Naive thymus-derived CD4-positive, alpha-beta T cell (primary cell): ENCODE results near the gene KRT5. TPM values are rescaled to one million over a fixed set of nuclear protein-coding genes. Genes with fewer than 3 reads are reported as not detected.

Experiments
- ATAC-seq: fragments of 150-1000 bp; cut with Tn5 transposase; 2 replicates; pipeline ENCODE4 v1.10.0; 2021; ENCODE audit warnings: mild to moderate bottlenecking, moderate library complexity
- CTCF ChIA-PET: fragments of 350-600 bp; sonication (Branson Sonifier 250); formaldehyde crosslinking; loops from one replicate; lab custom pipeline; 2021; ENCODE audit warnings: antibody characterized with exemption; lab: Charles Lee
- POLR2A ChIA-PET: fragments of 350-600 bp; sonication (Branson Sonifier 250); formaldehyde crosslinking; loops from one replicate; lab custom pipeline; 2021; ENCODE audit warnings: antibody characterized with exemption, inconsistent platforms; lab: Charles Lee
- DNase-seq, 9 donors: peaks; one replicate each; pipeline versions ENCODE4 v3.0.0 to v3.0.0-alpha.2; 2020 to 2022; ENCODE audit warnings: mixed read lengths in 1 of 9
- H3K27ac ChIP-seq: one replicate; pipeline ENCODE4 v1.7.0; 2013; ENCODE audit warnings: mild to moderate bottlenecking, low read depth, low read length, moderate library complexity
- H3K27me3 ChIP-seq, 2 donors: one replicate each; pipeline ENCODE4 v1.7.0; 2013; ENCODE audit warnings: low read length in 2 of 2, mild to moderate bottlenecking in 2 of 2, moderate library complexity in 2 of 2; ENCODE audit not compliant: control insufficient read depth in 2 of 2, insufficient read depth in 2 of 2
- H3K36me3 ChIP-seq, 3 experiments: 1 replicate in 2 of 3; 2 replicates in 1 of 3; pipeline ENCODE4 v1.7.0; 2013; ENCODE audit warnings: low read length in 3 of 3, mild to moderate bottlenecking in 3 of 3, moderate library complexity in 1 of 3; ENCODE audit not compliant: insufficient read depth in 3 of 3, control insufficient read depth in 2 of 3
- H3K4me1 ChIP-seq, 2 donors: one replicate each; pipeline ENCODE4 v1.7.0; 2013; ENCODE audit warnings: low read length in 2 of 2, mild to moderate bottlenecking in 2 of 2, moderate library complexity in 1 of 2; ENCODE audit not compliant: control insufficient read depth in 2 of 2, insufficient read depth in 2 of 2
- H3K4me3 ChIP-seq: 2 replicates; pipeline ENCODE4 v1.7.0; 2013; ENCODE audit warnings: mild to moderate bottlenecking, low read length
- H3K9me3 ChIP-seq, 3 experiments: 1 replicate in 2 of 3; 2 replicates in 1 of 3; pipeline ENCODE4 v1.7.0; 2013; ENCODE audit warnings: low read length in 3 of 3; ENCODE audit not compliant: control insufficient read depth in 2 of 3
- H3K27ac Mint-ChIP-seq, 9 donors: one replicate each; pipeline ENCODE4 v1.8.0; 2020 to 2022; ENCODE audit warnings: mixed read lengths in 9 of 9, mild to moderate bottlenecking in 8 of 9, moderate library complexity in 5 of 9, inconsistent platforms in 2 of 9
- H3K27me3 Mint-ChIP-seq, 5 donors: one replicate each; pipeline ENCODE4 v1.8.0; 2021 to 2022; ENCODE audit warnings: mixed read lengths in 5 of 5, mild to moderate bottlenecking in 1 of 5
- H3K36me3 Mint-ChIP-seq, 5 donors: one replicate each; pipeline ENCODE4 v1.8.0; 2020 to 2022; ENCODE audit warnings: mixed read lengths in 5 of 5, mild to moderate bottlenecking in 3 of 5, inconsistent platforms in 1 of 5
- H3K4me1 Mint-ChIP-seq, 7 donors: one replicate each; pipeline ENCODE4 v1.8.0; 2020 to 2022; ENCODE audit warnings: mixed read lengths in 7 of 7, mild to moderate bottlenecking in 3 of 7, inconsistent platforms in 1 of 7
- H3K4me3 Mint-ChIP-seq, 10 donors: one replicate each; pipeline ENCODE4 v1.8.0; 2020 to 2022; ENCODE audit warnings: mild to moderate bottlenecking in 10 of 10, mixed read lengths in 10 of 10, moderate library complexity in 6 of 10, inconsistent platforms in 2 of 10
- H3K9me3 Mint-ChIP-seq, 11 donors: one replicate each; pipeline ENCODE4 v1.8.0; 2020 to 2022; ENCODE audit warnings: mixed read lengths in 11 of 11, mild to moderate bottlenecking in 4 of 11, inconsistent platforms in 1 of 11, moderate library complexity in 1 of 11
- intact Hi-C, 2 donors: fragments of 100-400 bp; cut with micrococcal nuclease; formaldehyde crosslinking; loops; one replicate each; pipeline ENCODE4 v1.15.1; 2023
- polyA plus RNA-seq, 2 donors: library from polyadenylated mRNA; unstranded; fragments of 300-500 nt; fragmentation: Illumina TruSeq; gene quantifications; one replicate each; pipeline ENCODE4 v1.2.3, GENCODE V29; 2021
- total RNA-seq, 6 experiments: library from RNA in 5 of 6; stranded (reverse) in 5 of 6; gene quantifications; 1 replicate in 5 of 6; 2 replicates in 1 of 6; pipeline ENCODE4 v1.2.3 and lab custom pipeline; 2021 to 2026

KRT5 gene
- total and polyA plus RNA-seq, 7 experiments from 2014 or later: 0.24 TPM; not detected in 6

DNA sequence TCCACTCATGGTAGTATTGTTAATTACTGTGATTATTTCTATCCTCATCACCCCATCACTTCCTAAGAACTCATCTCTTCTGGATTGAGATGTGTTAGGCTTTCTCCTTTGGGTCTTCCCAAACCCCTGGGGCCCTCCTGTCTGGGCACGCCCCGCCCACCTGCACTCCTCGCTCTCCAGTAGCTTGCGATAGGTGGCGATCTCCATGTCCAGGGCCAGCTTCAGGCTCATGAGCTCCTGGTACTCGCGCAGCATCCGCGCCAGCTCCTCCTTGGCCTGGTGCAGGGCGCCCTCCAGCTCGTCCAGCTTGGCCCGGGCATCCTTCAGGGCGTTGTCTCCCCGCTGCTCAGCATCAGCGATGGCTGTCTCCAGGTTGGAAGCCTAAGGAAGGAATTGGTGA, 25.9 kb upstream of the KRT5 start:
- H3K27me3 ChIP-seq: no peaks in the 10 kb centered on the region
- ChIA-PET POLR2A (no interaction called here), CTCF (interaction anchor here (0.8 to 1.0 kb wide), 2 partner anchors 38 to 333 kb away, joined by 3 read pairs; no protein-coding TSS in a partner anchor)
- no peak overlapping the region for H3K27ac Mint-ChIP-seq
- ATAC-seq (no peak), DNase-seq (no peak)
- peaks cover 0 to 7% (median 0%) of the 10 kb centered on the region in 7 donors for H3K4me1 Mint-ChIP-seq
- H3K4me1 ChIP-seq: no peaks in the 10 kb centered on the region
- H3K27ac ChIP-seq: no peak overlapping the region
- no peak overlapping the region for H3K4me3 Mint-ChIP-seq
- no peaks in the 10 kb centered on the region for H3K36me3 Mint-ChIP-seq
- H3K9me3 Mint-ChIP-seq: peaks cover 0 to 1% (median 0%) of the 10 kb centered on the region in 11 donors
- H3K4me3 ChIP-seq: no peak overlapping the region
- H3K27me3 Mint-ChIP-seq: peaks cover 0 to 13% (median 0%) of the 10 kb centered on the region in 5 donors
- H3K36me3 ChIP-seq: no peaks in the 10 kb centered on the region
- no peaks in the 10 kb centered on the region for H3K9me3 ChIP-seq
- intact Hi-C loops: no loop called here

DNA sequence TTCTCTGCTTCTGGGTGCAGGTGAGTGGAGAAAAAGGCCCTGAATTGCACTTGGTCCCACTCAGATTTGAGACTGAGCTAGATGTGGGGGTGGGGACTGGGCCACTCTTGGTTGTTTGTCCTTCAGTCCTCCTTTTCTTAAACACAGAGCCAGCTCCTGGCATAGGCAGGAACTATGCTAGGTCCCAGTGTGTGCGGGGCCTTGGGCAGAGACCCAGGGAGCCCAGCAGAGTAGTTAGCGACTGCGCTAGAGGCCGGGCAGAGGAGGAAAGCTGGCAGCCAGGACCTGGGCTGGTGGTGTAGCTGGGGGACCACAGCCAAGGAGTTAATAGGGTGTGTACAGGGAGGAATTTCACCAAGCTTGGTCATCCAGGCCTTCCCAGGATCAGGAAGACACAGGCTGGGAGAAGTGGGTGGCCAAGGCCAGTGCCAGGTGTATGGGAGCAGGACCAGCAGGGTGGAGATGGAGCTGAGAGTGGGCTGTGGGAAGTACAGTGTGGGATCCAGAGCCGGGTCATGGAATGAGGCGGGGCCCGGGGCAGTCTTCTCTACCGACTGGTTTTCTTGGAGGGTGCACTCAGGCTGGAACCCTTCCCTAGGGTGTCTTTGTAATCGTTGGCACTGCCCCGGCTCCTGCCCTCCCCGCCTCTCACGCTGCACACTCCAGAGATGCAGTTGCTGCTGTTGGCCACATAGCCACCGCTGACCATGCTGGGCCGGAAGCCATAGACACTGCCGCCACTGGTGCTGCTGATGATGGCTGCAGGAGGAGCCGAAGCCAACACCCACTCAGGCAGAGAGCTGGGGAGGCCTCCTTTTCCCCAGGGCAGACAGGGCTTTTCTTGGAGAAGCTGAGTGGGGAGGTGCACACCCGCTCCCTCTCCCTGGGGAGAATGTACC, 24.0 kb upstream of the KRT5 start:
- no peak overlapping the region for H3K4me3 ChIP-seq
- H3K4me1 Mint-ChIP-seq: peaks cover 0 to 7% (median 0%) of the 10 kb centered on the region in 7 donors
- peaks cover 0 to 9% (median 0%) of the 10 kb centered on the region in 5 donors for H3K27me3 Mint-ChIP-seq
- no peak overlapping the region for H3K4me3 Mint-ChIP-seq
- H3K27ac Mint-ChIP-seq: no peak overlapping the region
- no peaks in the 10 kb centered on the region for H3K9me3 ChIP-seq
- no peak overlapping the region for H3K27ac ChIP-seq
- ChIA-PET POLR2A (no interaction called here), CTCF (no interaction called here)
- ATAC-seq (no peak), DNase-seq (no peak)
- H3K36me3 Mint-ChIP-seq: no peaks in the 10 kb centered on the region
- no peaks in the 10 kb centered on the region for H3K27me3 ChIP-seq
- intact Hi-C loops: no loop called here
- no peaks in the 10 kb centered on the region for H3K36me3 ChIP-seq
- peaks cover 0 to 1% (median 0%) of the 10 kb centered on the region in 11 donors for H3K9me3 Mint-ChIP-seq
- no peaks in the 10 kb centered on the region for H3K4me1 ChIP-seq

- Mint-ChIP-seq H3K27me3 (peaks cover 0 to 7% (median 0%) of the 10 kb centered on the region in 5 donors), H3K27ac (peak overlapping the region in 1 of 9 donors; percentile 10), H3K9me3 (peaks cover 0 to 1% (median 0%) of the 10 kb centered on the region in 11 donors), H3K4me1 (peaks cover 0 to 7% (median 0%) of the 10 kb centered on the region in 7 donors), H3K4me3 (peak overlapping the region in 1 of 10 donors; percentile 0), H3K36me3 (no peaks in the 10 kb centered on the region)
- H3K36me3 ChIP-seq: no peaks in the 10 kb centered on the region
- H3K9me3 ChIP-seq: no peaks in the 10 kb centered on the region
- ChIA-PET POLR2A (no interaction called here), CTCF (no interaction called here)
- intact Hi-C loops: loop anchor here in 1 of 2 donors (1.0 kb wide), 2 partner anchors 327 to 336 kb away; no protein-coding TSS in a partner anchor
- no peak overlapping the region for H3K27ac ChIP-seq
- DNase-seq: no peak
- H3K4me3 ChIP-seq: no peak overlapping the region
- H3K27me3 ChIP-seq: no peaks in the 10 kb centered on the region
- ATAC-seq: no peak
- no peaks in the 10 kb centered on the region for H3K4me1 ChIP-seq
Measured at GRCh38 chr12:52542785-52543318, 22.7 kb upstream of the KRT5 start.

DNA sequence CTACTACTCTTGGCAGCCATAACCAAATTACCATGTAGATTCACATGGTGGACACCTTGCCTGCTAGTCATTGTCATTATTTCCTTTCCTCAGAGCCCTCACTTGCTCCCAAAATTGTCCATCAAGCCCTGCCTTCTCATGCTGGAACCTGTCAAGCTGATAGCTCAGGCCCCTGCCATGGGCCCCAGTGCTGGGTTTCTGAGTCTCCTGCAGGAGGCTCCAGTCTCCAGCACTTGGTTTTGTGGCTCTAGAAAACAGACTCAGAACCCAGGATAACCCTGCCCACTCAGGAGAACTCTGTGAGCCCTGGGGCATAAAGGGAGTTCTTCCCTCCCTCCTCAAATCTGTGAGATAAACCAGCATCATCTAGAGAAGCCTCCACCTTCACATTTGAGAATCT, 22.0 kb upstream of the KRT5 start:
- Histone ChIP-seq H3K36me3 (no peaks in the 10 kb centered on the region), H3K4me3 (no peak overlapping the region), H3K9me3 (no peaks in the 10 kb centered on the region), H3K27ac (no peak overlapping the region), H3K4me1 (no peaks in the 10 kb centered on the region), H3K27me3 (no peaks in the 10 kb centered on the region)
- peaks cover 0 to 1% (median 0%) of the 10 kb centered on the region in 11 donors for H3K9me3 Mint-ChIP-seq
- H3K27ac Mint-ChIP-seq: no peak overlapping the region
- H3K4me3 Mint-ChIP-seq: no peak overlapping the region
- CTCF ChIA-PET: no interaction called here
- no peak for ATAC-seq
- H3K4me1 Mint-ChIP-seq: peaks cover 0 to 7% (median 0%) of the 10 kb centered on the region in 7 donors
- POLR2A ChIA-PET: no interaction called here
- intact Hi-C loops: loop anchor here in 1 of 2 donors (1.0 kb wide), 2 partner anchors 328 to 337 kb away; no protein-coding TSS in a partner anchor
- peaks cover 0 to 8% (median 0%) of the 10 kb centered on the region in 5 donors for H3K27me3 Mint-ChIP-seq
- no peaks in the 10 kb centered on the region for H3K36me3 Mint-ChIP-seq
- DNase-seq: no peak

DNA sequence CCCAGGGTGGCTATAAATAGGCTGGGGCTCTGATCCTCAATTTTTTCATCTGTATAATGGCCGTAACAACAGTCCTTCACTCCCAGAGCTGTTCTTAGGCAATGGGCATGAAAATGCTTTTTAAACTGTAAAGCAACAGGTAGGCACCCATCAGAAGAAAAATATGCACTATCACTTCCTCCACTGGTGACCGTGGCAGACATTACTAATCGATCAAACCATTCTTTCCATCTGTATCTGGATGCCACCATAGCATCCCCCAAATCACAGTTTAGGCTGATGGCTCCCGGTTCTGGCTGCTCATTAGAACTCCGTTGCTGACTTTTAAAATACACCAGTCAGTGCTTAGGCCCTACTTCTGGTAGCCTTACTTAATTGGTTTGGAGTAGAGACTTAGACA, 21.5 kb upstream of the KRT5 start:
- Histone ChIP-seq H3K36me3 (no peaks in the 10 kb centered on the region), H3K9me3 (no peaks in the 10 kb centered on the region), H3K27ac (no peak overlapping the region), H3K27me3 (no peaks in the 10 kb centered on the region), H3K4me3 (no peak overlapping the region), H3K4me1 (no peaks in the 10 kb centered on the region)
- no peak overlapping the region for H3K4me3 Mint-ChIP-seq
- ChIA-PET CTCF (no interaction called here), POLR2A (no interaction called here)
- intact Hi-C loops: loop anchor here in 1 of 2 donors (1.0 kb wide), 2 partner anchors 329 to 338 kb away; no protein-coding TSS in a partner anchor
- no peak overlapping the region for H3K27ac Mint-ChIP-seq
- peaks cover 0 to 7% (median 0%) of the 10 kb centered on the region in 7 donors for H3K4me1 Mint-ChIP-seq
- ATAC-seq (no peak), DNase-seq (no peak)
- H3K9me3 Mint-ChIP-seq: peaks cover 0 to 1% (median 0%) of the 10 kb centered on the region in 11 donors
- no peaks in the 10 kb centered on the region for H3K36me3 Mint-ChIP-seq
- peaks cover 0 to 8% (median 0%) of the 10 kb centered on the region in 5 donors for H3K27me3 Mint-ChIP-seq

GRCh38 chr12:52540531-52540930, 20.3 kb upstream of the KRT5 start:
- POLR2A ChIA-PET: no interaction called here
- no peak for ATAC-seq

More at GRCh38 chr12:52540531-52540930, 20.3 kb upstream of the KRT5 start:
- H3K4me1 Mint-ChIP-seq: peaks cover 0 to 7% (median 0%) of the 10 kb centered on the region in 7 donors
- no peaks in the 10 kb centered on the region for H3K27me3 ChIP-seq
- CTCF ChIA-PET: interaction anchor here (0.8 kb wide), 1 partner anchor 339 kb away, joined by 3 read pairs; no protein-coding TSS in a partner anchor
- no peaks in the 10 kb centered on the region for H3K4me1 ChIP-seq
- H3K36me3 ChIP-seq: no peaks in the 10 kb centered on the region
- no peak for DNase-seq
- peak overlapping the region in 1 of 9 donors; percentile 4 for H3K27ac Mint-ChIP-seq
- no peak overlapping the region for H3K27ac ChIP-seq
- no peak overlapping the region for H3K4me3 Mint-ChIP-seq
- intact Hi-C loops: no loop called here
- no peaks in the 10 kb centered on the region for H3K36me3 Mint-ChIP-seq
- peaks cover 0 to 8% (median 0%) of the 10 kb centered on the region in 5 donors for H3K27me3 Mint-ChIP-seq
- H3K9me3 Mint-ChIP-seq: peaks cover 0 to 1% (median 0%) of the 10 kb centered on the region in 11 donors
- no peak overlapping the region for H3K4me3 ChIP-seq
- no peaks in the 10 kb centered on the region for H3K9me3 ChIP-seq
